Amniotic epithelial cell (primary cell): ENCODE data around the gene FARP2.

ENCODE experiments used
- DNase-seq: peaks from one replicate; pipeline ENCODE4 v3.0.0-alpha.2; 2010; ENCODE audit warnings: low read depth

The FARP2 gene

DNA sequence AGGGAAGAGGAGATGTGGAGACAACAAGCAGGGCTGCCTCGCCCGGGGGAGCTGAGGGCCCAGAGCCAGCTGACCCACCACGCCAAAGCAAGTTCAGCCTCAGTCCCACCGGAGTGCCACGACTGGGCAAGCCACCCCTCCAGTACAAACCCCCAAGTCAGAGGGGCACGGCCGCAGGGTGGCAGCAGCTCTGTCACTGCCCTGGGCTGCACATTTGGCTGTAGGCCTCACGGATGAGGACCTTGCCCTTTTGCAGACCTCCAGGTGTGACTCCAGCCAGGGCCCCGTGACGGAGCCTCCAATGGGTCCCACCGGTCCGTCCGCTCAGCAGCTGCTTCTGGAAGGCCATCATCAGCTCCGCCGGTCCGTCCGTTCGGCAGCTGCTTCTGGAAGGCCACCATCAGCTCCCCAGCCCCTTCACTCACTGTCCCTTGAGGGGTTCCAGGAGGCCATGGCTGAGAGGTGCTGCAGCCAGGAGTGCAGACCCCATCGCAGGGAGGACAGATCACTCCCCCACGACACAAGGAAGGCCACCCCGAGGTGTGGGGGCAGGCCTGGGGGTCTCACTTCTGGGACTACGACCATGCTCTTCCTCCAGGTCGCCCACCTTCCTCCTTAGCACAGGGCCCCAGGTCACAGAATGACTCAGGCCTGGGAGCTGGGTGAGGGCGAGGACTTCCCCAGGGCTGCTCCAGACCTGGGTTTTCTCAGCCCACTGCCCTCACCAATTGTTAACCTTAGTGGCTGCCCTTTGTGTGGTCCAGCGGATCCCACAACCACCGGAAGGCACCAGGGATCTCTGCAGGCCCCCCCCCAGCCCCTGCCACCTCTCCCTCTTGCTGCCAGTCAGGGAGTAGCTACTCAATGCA, 176.9 kb downstream of the FARP2 start:
- DNase-seq: no peak

DNA sequence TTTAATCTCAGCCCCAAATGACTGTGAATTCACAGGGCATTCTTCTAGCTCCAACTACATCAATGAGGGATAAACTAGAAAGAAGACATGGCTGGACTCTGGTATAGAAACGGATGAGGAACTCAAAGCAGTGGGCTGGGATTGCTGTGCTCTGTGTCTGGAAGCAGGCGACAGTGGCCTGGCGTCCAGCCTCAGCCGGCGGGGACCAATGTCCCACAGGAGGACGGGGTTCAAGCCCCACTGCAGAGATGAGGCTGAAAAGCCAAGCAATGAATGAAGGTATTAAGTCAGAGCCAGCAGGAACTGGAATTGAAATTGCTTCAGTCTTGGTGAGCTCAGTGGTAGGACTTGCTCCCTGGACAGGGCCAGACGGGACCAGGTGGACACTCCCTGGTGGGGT, 178.2 kb downstream of the FARP2 start:
- DNase-seq: no peak

DNA sequence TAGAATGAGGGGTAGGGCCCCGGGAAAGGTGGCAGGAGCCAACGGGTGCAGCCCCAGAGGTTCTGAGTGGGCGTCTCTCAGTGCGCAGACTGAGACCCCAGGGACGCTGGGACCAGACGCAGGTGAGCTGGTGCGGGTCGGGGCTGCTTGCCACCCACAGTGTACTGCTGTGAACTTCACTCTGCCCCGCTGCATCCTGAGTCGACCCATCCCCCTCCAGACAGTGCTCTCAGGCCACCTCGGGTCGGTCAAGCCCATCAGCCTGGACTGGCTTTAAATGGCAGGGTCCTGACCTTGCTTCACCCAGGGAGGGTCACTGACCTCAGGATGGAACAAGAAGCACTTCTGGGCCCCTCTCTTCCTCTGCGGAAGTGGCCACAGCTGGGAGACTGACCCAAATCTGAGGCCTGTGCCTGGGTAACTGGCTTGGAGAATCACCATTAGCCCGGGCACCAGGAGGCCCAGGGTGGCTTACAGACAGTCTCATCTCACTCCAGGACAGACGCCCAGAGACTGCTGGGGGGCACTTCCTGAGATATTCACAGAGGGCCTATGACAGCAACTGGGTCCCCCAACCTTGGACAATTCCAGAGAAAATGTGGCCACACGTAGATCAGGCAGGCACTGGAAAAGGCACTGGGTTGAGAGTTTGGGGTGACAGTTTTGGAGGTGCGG, 178.8 kb downstream of the FARP2 start:
- DNase-seq: no peak

DNA sequence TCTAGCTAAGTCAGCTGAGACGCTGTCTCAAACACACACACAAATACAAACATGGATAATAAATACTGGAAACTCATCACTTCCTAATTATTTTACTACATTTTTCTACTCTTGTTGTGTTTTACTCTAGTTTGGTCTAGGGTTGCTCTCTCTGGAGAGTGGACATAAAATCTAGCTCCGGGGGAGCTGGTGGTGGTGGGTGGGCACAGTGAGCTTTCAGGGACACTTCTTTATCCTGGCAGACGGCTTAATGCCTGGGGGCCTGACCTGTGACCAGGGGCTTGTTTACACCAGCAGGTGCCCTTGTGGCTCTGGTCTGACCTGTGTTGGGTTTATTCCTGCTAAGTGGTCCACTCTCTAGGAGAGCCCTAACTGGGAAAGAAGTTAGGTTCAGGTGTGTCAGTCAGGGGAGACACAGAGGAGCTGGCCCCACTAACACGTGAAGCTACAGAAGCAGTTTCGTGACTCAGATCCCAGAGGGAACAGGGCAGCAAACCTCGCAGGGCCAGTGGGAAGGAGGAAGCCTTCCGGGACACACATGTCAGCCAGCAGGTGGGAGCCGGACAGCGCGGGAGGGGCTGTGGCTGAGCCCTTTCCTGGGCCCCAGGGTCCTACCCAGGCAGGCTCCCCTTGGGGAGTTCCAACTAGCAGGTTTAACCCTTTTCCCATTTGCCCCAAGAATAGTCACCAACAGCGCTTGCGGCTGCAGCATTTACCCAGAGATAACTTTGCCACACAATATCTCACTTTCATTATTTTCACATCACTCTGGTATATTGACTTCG, 180.0 kb downstream of the FARP2 start:
- no peak for DNase-seq

- DNase-seq: no peak
Observed at GRCh38 chr2:241538838-241539615, 182.9 kb downstream of the FARP2 start.

DNA sequence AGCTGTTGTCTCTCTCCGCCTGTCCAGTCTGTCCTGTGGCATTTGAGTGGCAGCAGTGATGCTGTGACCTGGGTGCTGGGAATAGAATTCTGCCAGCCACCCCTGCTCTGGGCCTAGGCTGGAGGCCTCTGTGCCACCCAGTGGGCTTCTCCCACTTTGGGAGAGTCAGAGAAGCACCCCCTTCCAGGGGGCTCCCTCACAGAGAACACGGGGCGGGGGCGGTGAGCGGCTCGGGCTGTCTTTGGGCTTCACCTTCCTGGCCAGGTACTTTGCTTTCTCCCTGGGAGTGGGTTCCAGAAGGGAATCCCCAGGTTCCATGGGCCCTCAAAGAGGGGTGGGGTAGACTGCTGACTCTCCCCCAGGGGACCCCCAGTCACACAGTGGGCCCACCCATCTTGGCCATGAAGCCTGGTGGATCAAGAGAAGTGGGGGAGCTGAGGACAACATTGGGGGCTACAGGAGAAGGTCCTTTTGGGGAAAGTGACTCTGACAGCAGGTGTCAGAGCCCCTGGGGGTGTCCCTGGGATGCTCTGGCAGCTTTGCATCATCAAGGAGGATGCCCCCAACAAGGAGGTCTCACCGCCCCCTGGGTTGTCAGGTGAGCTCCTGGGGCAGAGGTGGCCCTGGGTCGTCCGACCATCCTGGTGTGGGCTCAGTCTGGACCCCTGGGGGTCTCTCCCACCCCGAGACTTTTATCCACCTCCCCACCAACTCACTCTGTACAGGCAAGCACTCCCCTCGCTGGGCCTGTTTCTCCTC, 183.7 kb downstream of the FARP2 start:
- no peak for DNase-seq

- DNase-seq: no peak
Observed at GRCh38 chr2:241540401-241540770, 184.3 kb downstream of the FARP2 start.

DNA sequence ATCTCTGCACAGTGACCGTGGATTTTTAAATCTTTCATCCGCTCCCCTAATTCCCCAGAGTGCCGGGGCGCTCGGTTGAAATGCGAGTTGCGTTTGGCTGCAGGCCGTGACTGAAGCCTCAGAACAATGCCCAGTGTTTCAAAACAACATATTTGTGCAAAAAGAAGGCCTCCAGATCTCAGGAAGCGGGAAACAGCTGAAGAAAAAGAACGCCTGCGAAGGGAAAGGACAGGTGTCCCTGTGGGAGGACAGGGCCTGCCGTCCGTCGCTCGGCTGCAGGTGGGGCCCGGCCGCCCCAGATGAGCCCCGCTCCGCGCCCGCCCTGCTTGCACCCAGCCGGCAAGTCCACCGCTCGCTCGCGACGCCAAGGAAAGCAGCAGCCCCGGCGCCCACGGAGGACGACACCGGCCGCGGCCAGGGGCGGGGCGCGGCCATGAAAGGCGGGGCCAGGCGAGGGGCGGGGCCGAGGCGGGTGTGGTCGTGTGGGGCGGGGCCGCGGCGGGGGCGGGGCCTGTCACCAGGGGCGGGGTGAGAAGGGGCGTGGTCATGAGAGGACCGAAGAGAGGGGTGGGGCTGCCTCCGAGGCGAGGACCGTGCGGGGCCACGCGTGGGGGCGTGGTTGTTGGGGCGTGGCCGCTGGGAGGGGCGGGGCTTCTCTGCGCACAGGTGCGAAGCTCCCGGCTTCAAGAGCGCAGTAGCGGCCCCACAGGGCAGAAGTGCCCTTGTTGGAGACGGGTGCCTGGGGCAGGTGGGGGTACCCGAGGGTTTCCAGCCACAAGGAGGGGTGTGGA, 184.9 kb downstream of the FARP2 start:
- peak; percentile 40 for DNase-seq

- no peak for DNase-seq
Observed at GRCh38 chr2:241541564-241542277, 185.6 kb downstream of the FARP2 start.

GRCh38 chr2:241542278-241542605, 186.2 kb downstream of the FARP2 start:
- no peak for DNase-seq
